ENCODE data around the gene CLOCK.

Gene CLOCK

GRCh38 chr4:55475394-55476243, 71.1 kb downstream of the CLOCK start:
- DNase-seq, result peak in 1 of 5 experiments; percentile 85

GRCh38 chr4:55469979-55470378, 76.7 kb downstream of the CLOCK start:
- no peak for DNase-seq

- no peak for DNase-seq
Measured at GRCh38 chr4:55468724-55469123, 78.0 kb downstream of the CLOCK start.

- DNase-seq, result no peak
Measured at GRCh38 chr4:55466001-55466400, 80.7 kb downstream of the CLOCK start.

GRCh38 chr4:55458611-55459010, 88.1 kb downstream of the CLOCK start:
- no peak for DNase-seq

GRCh38 chr4:55458164-55458563, 88.5 kb downstream of the CLOCK start:
- DNase-seq, result no peak

GRCh38 chr4:55450566-55450965, 96.1 kb downstream of the CLOCK start:
- DNase-seq, result no peak

GRCh38 chr4:55447831-55448230, 98.9 kb downstream of the CLOCK start:
- no peak for DNase-seq

GRCh38 chr4:55447108-55447708, 99.5 kb downstream of the CLOCK start:
- DNase-seq, result peak in 1 of 5 experiments; percentile 7

- no peak for DNase-seq
Measured at GRCh38 chr4:55446578-55446922, 100.2 kb downstream of the CLOCK start.

GRCh38 chr4:55445921-55446577, 100.7 kb downstream of the CLOCK start:
- DNase-seq, result no peak

GRCh38 chr4:55444827-55445226, 101.9 kb downstream of the CLOCK start:
- DNase-seq, result peak in 1 of 5 experiments; percentile 10

- no peak for DNase-seq
Measured at GRCh38 chr4:55442541-55442940, 104.2 kb downstream of the CLOCK start.

- no peak for DNase-seq
Measured at GRCh38 chr4:55440786-55441185, 105.9 kb downstream of the CLOCK start.

- DNase-seq, result no peak
Measured at GRCh38 chr4:55439023-55439422, 107.7 kb downstream of the CLOCK start.

GRCh38 chr4:55438314-55438713, 108.4 kb downstream of the CLOCK start:
- DNase-seq, result no peak

- no peak for DNase-seq
Measured at GRCh38 chr4:55437823-55438222, 108.9 kb downstream of the CLOCK start.

GRCh38 chr4:55437356-55437796, 109.3 kb downstream of the CLOCK start:
- DNase-seq, result no peak

- DNase-seq, result peak in 1 of 5 experiments; percentile 61
Measured at GRCh38 chr4:55435141-55435841, 111.4 kb downstream of the CLOCK start.

- DNase-seq, result no peak
Measured at GRCh38 chr4:55431710-55432336, 114.9 kb downstream of the CLOCK start.

GRCh38 chr4:55424791-55425190, 121.9 kb downstream of the CLOCK start:
- no peak for DNase-seq

GRCh38 chr4:55416176-55416575, 130.5 kb downstream of the CLOCK start:
- DNase-seq, result no peak

GRCh38 chr4:55411621-55412020, 135.1 kb downstream of the CLOCK start:
- DNase-seq, result no peak
